A549 (cell line): ENCODE data around the gene HOXA4.

Experiments
- BHLHE40 ChIP-seq: IDR thresholded peaks from 2 replicates; pipeline ENCODE4 v1.6.1; 2012; ENCODE audit warnings: low read depth, low read length, inconsistent platforms
- NFE2L2 ChIP-seq: fragments of 150-350 bp; conservative IDR thresholded peaks from 2 replicates; pipeline ENCODE4 v1.6.1; 2014; ENCODE audit warnings: low read length
- POLR2A ChIP-seq: IDR thresholded peaks from 2 replicates; pipeline ENCODE4 v1.6.1; 2012; ENCODE audit warnings: mild to moderate bottlenecking, low read length
- POLR2AphosphoS2 ChIP-seq: conservative IDR thresholded peaks from 2 replicates; pipeline ENCODE4 v1.6.1; 2012; ENCODE audit warnings: low read length, improper control_type of control experiment, inconsistent platforms
- SMC3 ChIP-seq: fragments of >200 bp; sonication (Bioruptor Twin); formaldehyde crosslinking; IDR thresholded peaks from 3 replicates; pipeline ENCODE4 v1.6.1; 2018; ENCODE audit warnings: inconsistent platforms
- TF ChIP-seq, protein P1 (sequence below): fragments of 200-600 bp; sonication (generic); IDR thresholded peaks from 2 replicates; pipeline ENCODE4 v1.6.1; 2016; ENCODE audit warnings: antibody characterized with exemption, mild to moderate bottlenecking, moderate library complexity
- TF ChIP-seq, protein P2 (sequence below): fragments of >200 bp; sonication (Bioruptor Twin); formaldehyde crosslinking; IDR thresholded peaks from 3 replicates; pipeline ENCODE4 v1.5.1; 2016
- TF ChIP-seq, protein P3 (sequence below): fragments of 450-650 bp; IDR thresholded peaks from 2 replicates; pipeline ENCODE4 v1.6.1; 2014; ENCODE audit warnings: antibody characterized with exemption
- TF ChIP-seq, protein P4 (sequence below): IDR thresholded peaks from 2 replicates; pipeline ENCODE4 v1.6.1; 2012

DNA sequence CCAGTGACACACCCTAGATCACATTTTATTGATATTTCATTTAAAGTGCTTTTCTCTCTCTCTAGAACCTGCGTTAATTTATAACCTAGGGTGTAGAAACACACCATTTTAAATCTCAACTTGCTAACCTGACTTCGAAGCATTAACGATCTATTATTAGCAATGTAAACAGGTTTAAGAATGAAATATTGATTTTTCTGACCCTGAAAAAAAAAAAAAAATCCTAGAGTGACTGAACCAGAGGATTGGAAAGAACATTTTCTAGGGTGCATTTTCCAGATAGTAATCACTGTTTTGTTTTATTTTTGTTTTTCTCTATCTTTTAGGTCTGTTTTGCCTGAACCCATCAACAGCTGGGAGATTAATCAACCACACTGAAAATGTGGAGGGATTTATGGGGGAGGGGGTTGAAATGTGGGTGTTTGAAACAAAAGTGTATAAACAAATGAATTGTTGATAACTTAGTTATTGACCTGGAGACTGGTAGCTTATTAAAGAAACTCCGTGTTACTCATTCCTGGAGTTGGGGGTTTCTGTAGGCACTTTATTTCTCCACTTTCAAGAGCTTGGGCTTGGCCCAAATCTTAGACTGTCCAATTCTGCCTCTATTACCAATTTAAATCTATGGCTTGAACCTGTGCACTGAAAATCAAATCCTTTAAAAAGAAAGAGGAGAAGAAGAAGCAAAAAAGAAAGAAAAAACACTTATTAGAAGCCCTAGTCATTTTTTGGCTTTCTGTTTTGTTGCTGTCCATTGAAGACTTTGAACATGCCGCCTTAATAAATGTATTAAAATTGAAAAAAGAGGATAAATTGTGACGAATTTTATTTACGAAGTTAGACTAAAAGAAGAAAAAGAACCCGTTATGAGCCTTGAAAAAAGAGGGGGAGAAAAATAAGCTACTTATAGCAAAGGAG is 30.8 kb downstream of the HOXA4 start:
- TF ChIP-seq POLR2AphosphoS2 (no peak), NFE2L2 (no peak), POLR2A (no peak), SMC3 (no peak), BHLHE40 (no peak)
- TF ChIP-seq, protein P1, sequence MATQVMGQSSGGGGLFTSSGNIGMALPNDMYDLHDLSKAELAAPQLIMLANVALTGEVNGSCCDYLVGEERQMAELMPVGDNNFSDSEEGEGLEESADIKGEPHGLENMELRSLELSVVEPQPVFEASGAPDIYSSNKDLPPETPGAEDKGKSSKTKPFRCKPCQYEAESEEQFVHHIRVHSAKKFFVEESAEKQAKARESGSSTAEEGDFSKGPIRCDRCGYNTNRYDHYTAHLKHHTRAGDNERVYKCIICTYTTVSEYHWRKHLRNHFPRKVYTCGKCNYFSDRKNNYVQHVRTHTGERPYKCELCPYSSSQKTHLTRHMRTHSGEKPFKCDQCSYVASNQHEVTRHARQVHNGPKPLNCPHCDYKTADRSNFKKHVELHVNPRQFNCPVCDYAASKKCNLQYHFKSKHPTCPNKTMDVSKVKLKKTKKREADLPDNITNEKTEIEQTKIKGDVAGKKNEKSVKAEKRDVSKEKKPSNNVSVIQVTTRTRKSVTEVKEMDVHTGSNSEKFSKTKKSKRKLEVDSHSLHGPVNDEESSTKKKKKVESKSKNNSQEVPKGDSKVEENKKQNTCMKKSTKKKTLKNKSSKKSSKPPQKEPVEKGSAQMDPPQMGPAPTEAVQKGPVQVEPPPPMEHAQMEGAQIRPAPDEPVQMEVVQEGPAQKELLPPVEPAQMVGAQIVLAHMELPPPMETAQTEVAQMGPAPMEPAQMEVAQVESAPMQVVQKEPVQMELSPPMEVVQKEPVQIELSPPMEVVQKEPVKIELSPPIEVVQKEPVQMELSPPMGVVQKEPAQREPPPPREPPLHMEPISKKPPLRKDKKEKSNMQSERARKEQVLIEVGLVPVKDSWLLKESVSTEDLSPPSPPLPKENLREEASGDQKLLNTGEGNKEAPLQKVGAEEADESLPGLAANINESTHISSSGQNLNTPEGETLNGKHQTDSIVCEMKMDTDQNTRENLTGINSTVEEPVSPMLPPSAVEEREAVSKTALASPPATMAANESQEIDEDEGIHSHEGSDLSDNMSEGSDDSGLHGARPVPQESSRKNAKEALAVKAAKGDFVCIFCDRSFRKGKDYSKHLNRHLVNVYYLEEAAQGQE = 0 out of 2 replicates have a peak, but pooled peaks have one; percentile 14
- TF ChIP-seq, protein P2, sequence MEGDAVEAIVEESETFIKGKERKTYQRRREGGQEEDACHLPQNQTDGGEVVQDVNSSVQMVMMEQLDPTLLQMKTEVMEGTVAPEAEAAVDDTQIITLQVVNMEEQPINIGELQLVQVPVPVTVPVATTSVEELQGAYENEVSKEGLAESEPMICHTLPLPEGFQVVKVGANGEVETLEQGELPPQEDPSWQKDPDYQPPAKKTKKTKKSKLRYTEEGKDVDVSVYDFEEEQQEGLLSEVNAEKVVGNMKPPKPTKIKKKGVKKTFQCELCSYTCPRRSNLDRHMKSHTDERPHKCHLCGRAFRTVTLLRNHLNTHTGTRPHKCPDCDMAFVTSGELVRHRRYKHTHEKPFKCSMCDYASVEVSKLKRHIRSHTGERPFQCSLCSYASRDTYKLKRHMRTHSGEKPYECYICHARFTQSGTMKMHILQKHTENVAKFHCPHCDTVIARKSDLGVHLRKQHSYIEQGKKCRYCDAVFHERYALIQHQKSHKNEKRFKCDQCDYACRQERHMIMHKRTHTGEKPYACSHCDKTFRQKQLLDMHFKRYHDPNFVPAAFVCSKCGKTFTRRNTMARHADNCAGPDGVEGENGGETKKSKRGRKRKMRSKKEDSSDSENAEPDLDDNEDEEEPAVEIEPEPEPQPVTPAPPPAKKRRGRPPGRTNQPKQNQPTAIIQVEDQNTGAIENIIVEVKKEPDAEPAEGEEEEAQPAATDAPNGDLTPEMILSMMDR = no peak
- TF ChIP-seq, protein P3, sequence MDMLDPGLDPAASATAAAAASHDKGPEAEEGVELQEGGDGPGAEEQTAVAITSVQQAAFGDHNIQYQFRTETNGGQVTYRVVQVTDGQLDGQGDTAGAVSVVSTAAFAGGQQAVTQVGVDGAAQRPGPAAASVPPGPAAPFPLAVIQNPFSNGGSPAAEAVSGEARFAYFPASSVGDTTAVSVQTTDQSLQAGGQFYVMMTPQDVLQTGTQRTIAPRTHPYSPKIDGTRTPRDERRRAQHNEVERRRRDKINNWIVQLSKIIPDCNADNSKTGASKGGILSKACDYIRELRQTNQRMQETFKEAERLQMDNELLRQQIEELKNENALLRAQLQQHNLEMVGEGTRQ = no peak
- TF ChIP-seq, protein P4, sequence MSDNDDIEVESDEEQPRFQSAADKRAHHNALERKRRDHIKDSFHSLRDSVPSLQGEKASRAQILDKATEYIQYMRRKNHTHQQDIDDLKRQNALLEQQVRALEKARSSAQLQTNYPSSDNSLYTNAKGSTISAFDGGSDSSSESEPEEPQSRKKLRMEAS = no peak
